ENCODE data around the gene PLA2G4E. TPM values are rescaled to one million over a fixed set of nuclear protein-coding genes. Genes with fewer than 3 reads are reported as not detected.

The PLA2G4E gene
- polyA plus RNA-seq, 2 of the 4 experiments (the other 2 are of a cell fraction): 0.01 TPM; not detected in 1

GRCh38 chr15:41961595-41962202 lies 59.1 kb downstream of the PLA2G4E start (continued):
- TF ChIP-seq PBX3 (IDR thresholded peaks at IDR 0.05) (no peak), EHF (CRISPR knock-in tag; IDR thresholded peaks at IDR 0.05) (no peak), EP300 (IDR thresholded peaks at IDR 0.05) (no peak), ZFP36 (IDR thresholded peaks at IDR 0.05; ENCODE audit: borderline replicate concordance, partially characterized antibody) (no peak), FOSL2 (IDR thresholded peaks at IDR 0.05) (no peak), FOSL2 (CRISPR knock-in tag; IDR thresholded peaks at IDR 0.05) (no peak), HEYL (CRISPR knock-in tag; IDR thresholded peaks at IDR 0.05) (no peak), ZNF302 (CRISPR knock-in tag; IDR thresholded peaks at IDR 0.05) (no peak), ESRRA (IDR thresholded peaks at IDR 0.05; ENCODE audit: borderline replicate concordance, low read length) (no peak), E2F6 (IDR thresholded peaks at IDR 0.05; ENCODE audit: borderline replicate concordance, low read depth) (no peak)

GRCh38 chr15:41961001-41961518 lies 59.8 kb downstream of the PLA2G4E start:
- ChIA-PET CTCF (interaction anchor here (1.9 kb wide), 1 partner anchor 11 kb away, joined by 7 read pairs; the partner anchor contains the start of gene EHD4), POLR2A (interaction anchor here (1.4 kb wide), 1 partner anchor 11 kb away, joined by 3 read pairs; the partner anchor contains the start of gene EHD4)
- peaks cover 28% of the 10 kb centered on the region for H3K4me1 ChIP-seq
- ATAC-seq: peak; percentile 66 to 71
- peak in 1 of 2 experiments; percentile 54 for DNase-seq (ENCODE audit: low read depth in 1 of 2, low spot score in 1 of 2)
- no peaks in the 10 kb centered on the region for H3K9me3 ChIP-seq
- peak overlapping the region; percentile 79 for H3K4me2 ChIP-seq
- FAIRE-seq: no peak
- peak overlapping the region; percentile 71 to 75 for H3K27ac ChIP-seq
- 0 out of 3 replicates have a peak overlapping the region, but pooled peaks have one; percentile 11 for H3K4me3 ChIP-seq
- no peak for TF ChIP-seq KDM5A (IDR thresholded peaks at IDR 0.05)
- no peak for TF ChIP-seq CTCF (IDR thresholded peaks at IDR 0.05)
- no peak for TF ChIP-seq HEYL (CRISPR knock-in tag; IDR thresholded peaks at IDR 0.05)
- TF ChIP-seq ELK1 (IDR thresholded peaks at IDR 0.05; ENCODE audit: low read depth, low read length): no peak
- no peak for TF ChIP-seq RNF2 (IDR thresholded peaks at IDR 0.05; ENCODE audit: borderline replicate concordance, low read depth)
- no peak for TF ChIP-seq HOXB5 (CRISPR knock-in tag; IDR thresholded peaks at IDR 0.05)
- TF ChIP-seq PBX3 (IDR thresholded peaks at IDR 0.05): no peak
- no peak for TF ChIP-seq FOXS1 (CRISPR knock-in tag; IDR thresholded peaks at IDR 0.05)
- TF ChIP-seq RAD21 (conservative IDR thresholded peaks at IDR 0.05 in 1 of 2, IDR thresholded peaks at IDR 0.05 in 1 of 2): no peak
- no peak for TF ChIP-seq JUN (IDR thresholded peaks at IDR 0.05)
- TF ChIP-seq HDAC2 (IDR thresholded peaks at IDR 0.05): no peak
- TF ChIP-seq E2F6 (IDR thresholded peaks at IDR 0.05; ENCODE audit: borderline replicate concordance, low read depth): no peak
- TF ChIP-seq ZC3H11A (IDR thresholded peaks at IDR 0.05): no peak
- TF ChIP-seq MAX (IDR thresholded peaks at IDR 0.05): no peak
- no peak for TF ChIP-seq USF2 (IDR thresholded peaks at IDR 0.05)
- no peak for TF ChIP-seq HOXA7 (CRISPR knock-in tag; IDR thresholded peaks at IDR 0.05)
- WGBS (ENCODE audit: missing lambda C conversion rate): 0% methylated on average over 2 of the region's 2 CpGs
